GM12891 (cell line): ENCODE data around the gene FHIT.

ENCODE experiments used
- DNase-seq: peaks from one replicate; pipeline ENCODE4 v3.0.0; 2011; ENCODE audit warnings: low spot score; ENCODE audit not compliant: insufficient read length
- FAIRE-seq: peaks from 2 replicates; lab custom pipeline; 2011; peaks lifted over from hg19 to GRCh38; lab: Jason Lieb, UNC
- PAX5 ChIP-seq: IDR thresholded peaks from 2 replicates; pipeline ENCODE4 v1.6.1; 2011; ENCODE audit warnings: low read length, moderate library complexity, mild to moderate bottlenecking; ENCODE audit not compliant: insufficient read depth, severe bottlenecking
- POLR2A ChIP-seq: IDR thresholded peaks from 2 replicates; pipeline ENCODE4 v1.6.1; 2011; ENCODE audit warnings: low read depth, low read length, control low read depth
- POLR2AphosphoS5 ChIP-seq: IDR thresholded peaks from 2 replicates; pipeline ENCODE4 v1.6.1; 2011; ENCODE audit warnings: low read depth, low read length, control low read depth
- POU2F2 ChIP-seq: IDR thresholded peaks from 2 replicates; pipeline ENCODE4 v1.6.1; 2011; ENCODE audit warnings: low read depth, mild to moderate bottlenecking, control low read depth, low read length, moderate library complexity
- SPI1 ChIP-seq: IDR thresholded peaks from 2 replicates; pipeline ENCODE4 v1.6.1; 2011; ENCODE audit warnings: low read depth, low read length, control low read depth
- TAF1 ChIP-seq: IDR thresholded peaks from 2 replicates; pipeline ENCODE4 v1.6.1; 2011; ENCODE audit warnings: low read depth, low read length, control low read depth

FHIT gene

GRCh38 chr3:60001369-60001768, 1249.9 kb downstream of the FHIT start:
- no peak for FAIRE-seq
- DNase-seq = no peak
- TF ChIP-seq SPI1 (no peak), POLR2A (no peak), PAX5 (no peak), TAF1 (no peak), POLR2AphosphoS5 (no peak), POU2F2 (no peak)

- DNase-seq (no peak), FAIRE-seq (no peak)
- no peak for TF ChIP-seq POLR2A
- TF ChIP-seq PAX5 = no peak
- TF ChIP-seq SPI1 = no peak
- TF ChIP-seq POLR2AphosphoS5 = no peak
- TF ChIP-seq TAF1 = no peak
- no peak for TF ChIP-seq POU2F2
These were observed 1250.7 kb downstream of the FHIT start for GRCh38 chr3:60000311-60001105.

GRCh38 chr3:59998058-59998457, 1253.2 kb downstream of the FHIT start:
- no peak for FAIRE-seq
- no peak for DNase-seq
- TF ChIP-seq POU2F2 (no peak), POLR2AphosphoS5 (no peak), SPI1 (no peak)

DNA sequence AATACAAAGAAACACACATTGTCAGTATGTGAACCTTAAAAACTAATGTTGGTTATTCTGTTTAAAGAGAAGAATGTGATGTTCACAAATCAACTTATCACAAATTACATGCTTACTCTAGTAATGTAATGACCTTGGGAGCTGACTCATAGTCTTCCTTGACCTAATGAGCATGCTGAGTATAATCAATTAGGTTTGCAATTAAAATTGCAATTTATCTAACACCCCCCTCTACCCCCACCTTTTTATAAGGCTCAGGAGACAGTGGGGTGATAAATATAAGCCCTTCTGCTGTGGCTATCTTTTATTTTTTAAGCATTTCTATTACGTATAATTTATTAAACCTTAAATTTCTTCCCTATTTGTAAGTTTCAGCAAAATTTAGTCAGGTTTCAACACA, 1253.7 kb downstream of the FHIT start:
- TF ChIP-seq TAF1 (no peak), SPI1 (no peak)
- DNase-seq = no peak
- no peak for FAIRE-seq

DNA sequence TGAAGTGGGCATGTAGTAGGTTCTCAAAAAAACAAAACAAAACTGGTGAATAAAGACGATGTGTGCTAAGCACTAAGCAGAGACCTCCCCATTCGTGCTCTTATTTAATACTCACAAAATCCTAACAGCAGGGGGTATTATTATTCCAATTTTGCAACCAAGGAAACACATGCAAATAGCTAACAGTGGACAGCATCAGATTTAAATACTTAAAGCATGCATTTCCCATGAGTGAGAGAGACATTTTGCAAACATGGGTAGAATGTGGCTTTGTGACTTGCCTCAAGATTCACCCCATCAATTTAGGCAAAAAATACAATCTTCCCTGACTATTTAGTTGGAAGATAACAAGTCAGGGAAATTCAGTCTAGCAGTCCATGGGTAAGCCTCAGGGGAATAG, 1255.2 kb downstream of the FHIT start:
- DNase-seq (no peak), FAIRE-seq (no peak)

DNA sequence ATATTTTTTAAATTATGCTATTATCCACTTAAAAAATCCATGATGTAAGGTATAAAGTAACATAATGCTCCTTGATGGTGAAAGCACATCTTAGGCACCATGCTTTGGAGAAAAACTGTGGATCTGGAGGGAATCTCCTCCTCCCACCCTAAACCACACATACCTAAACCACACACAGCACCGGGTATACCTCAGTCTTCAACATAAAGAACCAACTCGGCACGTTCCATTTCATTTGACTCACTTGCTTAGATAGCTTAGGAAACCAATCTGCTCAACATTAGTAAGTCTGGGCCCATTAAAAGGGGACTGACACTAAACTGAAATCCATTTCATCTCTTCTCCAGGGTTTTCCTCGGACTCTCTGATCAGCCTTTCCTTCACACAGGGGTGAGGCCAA, 1255.7 kb downstream of the FHIT start:
- no peak for TF ChIP-seq SPI1
- no peak for TF ChIP-seq POU2F2
- no peak for FAIRE-seq
- no peak for DNase-seq

More for the DNA sequence above, 1255.2 kb downstream of the FHIT start:
- no peak for TF ChIP-seq SPI1
- no peak for TF ChIP-seq TAF1
- no peak for TF ChIP-seq POLR2AphosphoS5
- TF ChIP-seq PAX5 = no peak
- TF ChIP-seq POU2F2 = no peak
- no peak for TF ChIP-seq POLR2A

GRCh38 chr3:59994732-59995304, 1256.4 kb downstream of the FHIT start:
- FAIRE-seq (no peak), DNase-seq (no peak)
- TF ChIP-seq POLR2AphosphoS5 = no peak
- TF ChIP-seq POU2F2 = no peak
- no peak for TF ChIP-seq SPI1
- no peak for TF ChIP-seq PAX5
- TF ChIP-seq POLR2A = no peak
- no peak for TF ChIP-seq TAF1

- DNase-seq (no peak), FAIRE-seq (no peak)
- TF ChIP-seq POLR2AphosphoS5 = no peak
- no peak for TF ChIP-seq POLR2A
- TF ChIP-seq SPI1 = no peak
- TF ChIP-seq TAF1 = no peak
- TF ChIP-seq PAX5 = no peak
- no peak for TF ChIP-seq POU2F2
These were observed 1258.7 kb downstream of the FHIT start for GRCh38 chr3:59992578-59992977.

GRCh38 chr3:59990915-59991314, 1260.3 kb downstream of the FHIT start:
- no peak for DNase-seq
- no peak for FAIRE-seq
- no peak for TF ChIP-seq PAX5
- TF ChIP-seq POU2F2 = no peak
- TF ChIP-seq TAF1 = no peak
- TF ChIP-seq SPI1 = no peak
- no peak for TF ChIP-seq POLR2AphosphoS5
- no peak for TF ChIP-seq POLR2A

DNA sequence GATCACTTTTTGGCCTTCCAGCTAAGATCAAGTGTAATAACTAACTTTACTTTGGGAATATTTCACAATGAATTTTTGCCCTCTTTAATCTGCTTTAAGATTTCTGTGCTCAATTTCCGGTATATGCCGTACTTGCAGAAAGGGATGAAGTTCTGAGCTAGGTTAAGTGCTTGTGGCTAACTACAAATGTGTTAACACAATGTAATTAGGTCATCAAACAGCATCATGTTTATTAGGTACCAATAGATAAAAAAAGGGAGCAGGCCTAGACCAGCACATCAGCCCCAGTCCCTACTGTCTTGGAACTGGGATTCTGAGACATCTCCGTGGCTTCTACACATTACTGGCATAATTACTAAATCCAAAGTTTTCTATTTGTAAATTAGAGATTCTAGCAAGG, 1268.7 kb downstream of the FHIT start:
- DNase-seq = no peak
- FAIRE-seq = no peak
- no peak for TF ChIP-seq POLR2A
- TF ChIP-seq POLR2AphosphoS5 = no peak
- TF ChIP-seq TAF1 = no peak
- no peak for TF ChIP-seq SPI1
- no peak for TF ChIP-seq PAX5
- TF ChIP-seq POU2F2 = no peak
